ENCODE results near the gene SLC25A41. TPM values are rescaled to one million over a fixed set of nuclear protein-coding genes. Genes with fewer than 3 reads are reported as not detected.

SLC25A41 gene
- total and polyA plus RNA-seq, 9 of the 15 experiments (the other 6 are each of a cell fraction or from before 2014, with no cell fraction given), result 0.08 to 4.2 (median 1.6) TPM

- TF ChIP-seq YY1 (IDR thresholded peaks at IDR 0.05; ENCODE audit: borderline replicate concordance in 1 of 3, control insufficient read depth in 1 of 3, extremely low read depth in 1 of 3, insufficient read depth in 3 of 3, insufficient read length in 1 of 3, insufficient replicate concordance in 2 of 3, low read depth in 1 of 3, low read length in 2 of 3) (peak in 1 of 3 experiments; percentile 5), ZNF431 (CRISPR knock-in tag; IDR thresholded peaks at IDR 0.05) (no peak), RBM22 (IDR thresholded peaks at IDR 0.05; ENCODE audit: low read depth, low read length, poor library complexity, severe bottlenecking) (no peak), HNRNPH1 (optimal IDR thresholded peaks at IDR 0.05; ENCODE audit: low read depth, low read length) (no peak), ZNF445 (CRISPR knock-in tag; IDR thresholded peaks at IDR 0.05; ENCODE audit: low read depth) (no peak), CREM (IDR thresholded peaks at IDR 0.05; ENCODE audit: low read depth) (peak; percentile 74), RBM34 (IDR thresholded peaks at IDR 0.05; ENCODE audit: borderline replicate concordance, insufficient read depth, low read length) (no peak), CXXC5 (CRISPR knock-in tag; IDR thresholded peaks at IDR 0.05) (peak; percentile 75), THRAP3 (IDR thresholded peaks at IDR 0.05; ENCODE audit: borderline replicate concordance) (no peak), OTX1 (CRISPR knock-in tag; IDR thresholded peaks at IDR 0.05) (no peak; the same call in 1 of the 2 replicates), ERF (CRISPR knock-in tag; IDR thresholded peaks at IDR 0.05) (no peak), CEBPB (tag; IDR thresholded peaks at IDR 0.05) (no peak), NR3C1 (CRISPR knock-in tag; IDR thresholded peaks at IDR 0.05) (no peak), KAT2B (IDR thresholded peaks at IDR 0.05; ENCODE audit: low read depth, low read length) (no peak), EP300 (IDR thresholded peaks at IDR 0.05; ENCODE audit: low read length) (no peak), CHCHD3 (CRISPR knock-in tag; IDR thresholded peaks at IDR 0.05) (no peak), ZFP91 (CRISPR knock-in tag; IDR thresholded peaks at IDR 0.05) (peak; percentile 90), ETS2 (tag; IDR thresholded peaks at IDR 0.05; ENCODE audit: borderline replicate concordance, poor library complexity, severe bottlenecking) (no peak)
- TF ChIP-seq, protein P1, sequence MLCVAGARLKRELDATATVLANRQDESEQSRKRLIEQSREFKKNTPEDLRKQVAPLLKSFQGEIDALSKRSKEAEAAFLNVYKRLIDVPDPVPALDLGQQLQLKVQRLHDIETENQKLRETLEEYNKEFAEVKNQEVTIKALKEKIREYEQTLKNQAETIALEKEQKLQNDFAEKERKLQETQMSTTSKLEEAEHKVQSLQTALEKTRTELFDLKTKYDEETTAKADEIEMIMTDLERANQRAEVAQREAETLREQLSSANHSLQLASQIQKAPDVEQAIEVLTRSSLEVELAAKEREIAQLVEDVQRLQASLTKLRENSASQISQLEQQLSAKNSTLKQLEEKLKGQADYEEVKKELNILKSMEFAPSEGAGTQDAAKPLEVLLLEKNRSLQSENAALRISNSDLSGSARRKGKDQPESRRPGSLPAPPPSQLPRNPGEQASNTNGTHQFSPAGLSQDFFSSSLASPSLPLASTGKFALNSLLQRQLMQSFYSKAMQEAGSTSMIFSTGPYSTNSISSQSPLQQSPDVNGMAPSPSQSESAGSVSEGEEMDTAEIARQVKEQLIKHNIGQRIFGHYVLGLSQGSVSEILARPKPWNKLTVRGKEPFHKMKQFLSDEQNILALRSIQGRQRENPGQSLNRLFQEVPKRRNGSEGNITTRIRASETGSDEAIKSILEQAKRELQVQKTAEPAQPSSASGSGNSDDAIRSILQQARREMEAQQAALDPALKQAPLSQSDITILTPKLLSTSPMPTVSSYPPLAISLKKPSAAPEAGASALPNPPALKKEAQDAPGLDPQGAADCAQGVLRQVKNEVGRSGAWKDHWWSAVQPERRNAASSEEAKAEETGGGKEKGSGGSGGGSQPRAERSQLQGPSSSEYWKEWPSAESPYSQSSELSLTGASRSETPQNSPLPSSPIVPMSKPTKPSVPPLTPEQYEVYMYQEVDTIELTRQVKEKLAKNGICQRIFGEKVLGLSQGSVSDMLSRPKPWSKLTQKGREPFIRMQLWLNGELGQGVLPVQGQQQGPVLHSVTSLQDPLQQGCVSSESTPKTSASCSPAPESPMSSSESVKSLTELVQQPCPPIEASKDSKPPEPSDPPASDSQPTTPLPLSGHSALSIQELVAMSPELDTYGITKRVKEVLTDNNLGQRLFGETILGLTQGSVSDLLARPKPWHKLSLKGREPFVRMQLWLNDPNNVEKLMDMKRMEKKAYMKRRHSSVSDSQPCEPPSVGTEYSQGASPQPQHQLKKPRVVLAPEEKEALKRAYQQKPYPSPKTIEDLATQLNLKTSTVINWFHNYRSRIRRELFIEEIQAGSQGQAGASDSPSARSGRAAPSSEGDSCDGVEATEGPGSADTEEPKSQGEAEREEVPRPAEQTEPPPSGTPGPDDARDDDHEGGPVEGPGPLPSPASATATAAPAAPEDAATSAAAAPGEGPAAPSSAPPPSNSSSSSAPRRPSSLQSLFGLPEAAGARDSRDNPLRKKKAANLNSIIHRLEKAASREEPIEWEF (CRISPR knock-in tag; IDR thresholded peaks at IDR 0.05), result no peak
- TF ChIP-seq, protein P2, sequence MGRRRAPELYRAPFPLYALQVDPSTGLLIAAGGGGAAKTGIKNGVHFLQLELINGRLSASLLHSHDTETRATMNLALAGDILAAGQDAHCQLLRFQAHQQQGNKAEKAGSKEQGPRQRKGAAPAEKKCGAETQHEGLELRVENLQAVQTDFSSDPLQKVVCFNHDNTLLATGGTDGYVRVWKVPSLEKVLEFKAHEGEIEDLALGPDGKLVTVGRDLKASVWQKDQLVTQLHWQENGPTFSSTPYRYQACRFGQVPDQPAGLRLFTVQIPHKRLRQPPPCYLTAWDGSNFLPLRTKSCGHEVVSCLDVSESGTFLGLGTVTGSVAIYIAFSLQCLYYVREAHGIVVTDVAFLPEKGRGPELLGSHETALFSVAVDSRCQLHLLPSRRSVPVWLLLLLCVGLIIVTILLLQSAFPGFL (CRISPR knock-in tag; IDR thresholded peaks at IDR 0.05), result no peak
These were observed 26.7 kb upstream of the SLC25A41 start (continued) for GRCh38 chr19:6460099-6460884.
